HG02938 (cell line): ENCODE measurements around the gene ADAM12.

Experiments used
- ATAC-seq: cut with Tn5 transposase; IDR thresholded peaks from one replicate; pipeline ENCODE4 v1.9.1; 2021; ENCODE audit warnings: mild to moderate bottlenecking, moderate library complexity; ENCODE audit not compliant: unreplicated experiment

Gene ADAM12, protein sequence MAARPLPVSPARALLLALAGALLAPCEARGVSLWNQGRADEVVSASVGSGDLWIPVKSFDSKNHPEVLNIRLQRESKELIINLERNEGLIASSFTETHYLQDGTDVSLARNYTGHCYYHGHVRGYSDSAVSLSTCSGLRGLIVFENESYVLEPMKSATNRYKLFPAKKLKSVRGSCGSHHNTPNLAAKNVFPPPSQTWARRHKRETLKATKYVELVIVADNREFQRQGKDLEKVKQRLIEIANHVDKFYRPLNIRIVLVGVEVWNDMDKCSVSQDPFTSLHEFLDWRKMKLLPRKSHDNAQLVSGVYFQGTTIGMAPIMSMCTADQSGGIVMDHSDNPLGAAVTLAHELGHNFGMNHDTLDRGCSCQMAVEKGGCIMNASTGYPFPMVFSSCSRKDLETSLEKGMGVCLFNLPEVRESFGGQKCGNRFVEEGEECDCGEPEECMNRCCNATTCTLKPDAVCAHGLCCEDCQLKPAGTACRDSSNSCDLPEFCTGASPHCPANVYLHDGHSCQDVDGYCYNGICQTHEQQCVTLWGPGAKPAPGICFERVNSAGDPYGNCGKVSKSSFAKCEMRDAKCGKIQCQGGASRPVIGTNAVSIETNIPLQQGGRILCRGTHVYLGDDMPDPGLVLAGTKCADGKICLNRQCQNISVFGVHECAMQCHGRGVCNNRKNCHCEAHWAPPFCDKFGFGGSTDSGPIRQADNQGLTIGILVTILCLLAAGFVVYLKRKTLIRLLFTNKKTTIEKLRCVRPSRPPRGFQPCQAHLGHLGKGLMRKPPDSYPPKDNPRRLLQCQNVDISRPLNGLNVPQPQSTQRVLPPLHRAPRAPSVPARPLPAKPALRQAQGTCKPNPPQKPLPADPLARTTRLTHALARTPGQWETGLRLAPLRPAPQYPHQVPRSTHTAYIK

DNA sequence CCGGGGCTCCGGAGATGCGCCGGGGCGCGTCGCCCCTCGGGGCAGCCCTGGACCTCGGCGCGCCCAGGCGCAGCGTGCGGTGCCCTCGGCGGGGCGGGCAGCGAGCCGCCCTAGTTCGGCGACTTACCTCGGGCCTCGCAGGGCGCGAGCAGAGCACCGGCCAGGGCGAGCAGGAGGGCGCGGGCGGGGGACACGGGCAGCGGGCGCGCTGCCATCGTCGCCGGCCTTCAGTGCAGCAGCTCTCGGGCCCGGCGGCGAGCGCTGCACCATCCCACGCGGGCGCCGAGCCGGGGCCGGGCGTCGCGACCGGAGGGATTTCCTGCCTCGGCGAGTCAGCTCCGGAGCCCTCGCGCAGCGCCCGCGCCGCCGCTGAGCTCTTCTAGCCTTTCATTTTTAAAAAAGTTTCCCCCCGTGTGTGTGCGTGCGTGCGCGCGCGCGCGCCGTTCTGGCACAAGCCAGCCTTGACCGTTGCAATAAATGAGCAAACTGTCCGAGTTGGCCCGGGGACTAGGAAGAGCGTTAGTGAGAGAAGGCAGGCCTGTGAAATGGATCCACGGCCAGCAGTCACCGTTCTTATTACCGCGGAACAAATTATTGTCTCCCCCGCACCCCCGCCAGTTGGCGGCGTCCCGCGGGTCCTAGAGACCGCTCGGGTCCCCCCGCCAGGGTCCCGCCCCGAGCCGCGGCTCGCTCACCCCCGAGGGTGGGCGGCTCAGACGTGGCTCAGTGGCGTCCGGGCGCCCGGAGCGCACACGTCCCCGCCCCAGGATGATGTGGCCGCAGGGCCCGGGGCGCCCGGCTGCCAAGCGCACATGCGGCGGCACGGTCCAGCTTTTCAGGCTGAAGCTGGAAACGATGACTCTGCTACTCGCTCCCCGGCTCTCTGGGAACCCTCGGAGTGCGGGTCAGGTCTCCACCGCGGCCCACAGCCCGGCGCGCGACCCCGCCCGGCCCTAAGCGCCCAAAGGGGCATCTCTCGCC is at the start of gene ADAM12:
ADAM12 (minus strand) TSS at position 547 of the 981 bp plus-strand sequence; CDS start at position 215, 332 bp downstream.
- ATAC-seq = no peak

DNA sequence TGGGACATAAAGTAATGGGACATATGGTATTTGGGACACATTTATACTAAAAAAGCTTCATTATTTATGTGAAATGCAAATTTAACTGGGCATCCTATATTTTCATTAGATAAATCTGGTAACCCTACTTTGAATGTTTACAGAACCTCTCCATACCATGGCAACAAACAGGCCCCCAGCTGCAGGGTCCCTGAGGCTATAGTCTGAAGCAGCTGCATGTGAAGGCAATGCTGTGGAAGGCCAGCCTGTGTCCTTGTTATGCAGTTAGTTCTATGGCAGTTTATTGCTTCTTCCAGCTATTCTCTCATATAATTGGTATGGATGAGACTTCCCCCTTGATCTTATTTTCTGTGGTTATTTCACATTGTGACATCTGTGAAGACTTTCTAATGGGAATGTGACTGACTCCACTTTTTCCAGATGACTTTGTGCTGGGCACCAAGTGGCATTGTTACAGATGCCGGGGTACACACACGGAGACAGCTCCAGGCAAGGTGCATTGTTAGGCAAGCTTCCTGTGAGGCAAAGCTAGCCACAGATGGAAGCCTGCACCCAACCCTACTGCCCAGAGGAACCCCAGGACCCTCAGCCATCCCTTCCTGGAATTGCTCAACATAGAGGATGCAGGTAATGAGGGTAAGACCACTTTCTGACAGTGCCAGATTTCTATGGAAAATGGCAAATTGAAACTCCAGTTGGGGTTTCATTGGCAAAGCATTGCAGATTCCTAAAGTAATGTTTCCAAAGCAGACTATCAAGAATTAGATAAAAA is 49.5 kb upstream of the ADAM12 start:
- no peak for ATAC-seq

DNA sequence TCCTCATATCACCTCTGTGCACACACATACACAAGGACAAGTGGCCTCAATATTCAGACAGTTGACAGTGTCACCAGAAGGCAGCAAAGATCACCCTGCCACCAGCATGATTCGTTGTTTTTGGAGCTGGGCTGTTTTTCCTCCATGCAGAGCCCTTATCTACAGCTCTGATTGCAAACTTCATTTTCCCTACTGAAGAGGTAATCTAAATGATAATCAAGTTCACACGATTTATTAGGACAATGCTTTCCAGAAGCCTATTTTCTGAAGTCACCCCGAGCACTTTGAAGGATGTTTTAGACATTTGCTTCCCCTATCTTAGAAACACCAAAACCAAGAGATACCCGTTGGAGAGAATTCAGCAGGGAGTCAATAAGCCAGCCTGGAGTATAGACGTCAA is 46.0 kb upstream of the ADAM12 start:
- no peak for ATAC-seq

DNA sequence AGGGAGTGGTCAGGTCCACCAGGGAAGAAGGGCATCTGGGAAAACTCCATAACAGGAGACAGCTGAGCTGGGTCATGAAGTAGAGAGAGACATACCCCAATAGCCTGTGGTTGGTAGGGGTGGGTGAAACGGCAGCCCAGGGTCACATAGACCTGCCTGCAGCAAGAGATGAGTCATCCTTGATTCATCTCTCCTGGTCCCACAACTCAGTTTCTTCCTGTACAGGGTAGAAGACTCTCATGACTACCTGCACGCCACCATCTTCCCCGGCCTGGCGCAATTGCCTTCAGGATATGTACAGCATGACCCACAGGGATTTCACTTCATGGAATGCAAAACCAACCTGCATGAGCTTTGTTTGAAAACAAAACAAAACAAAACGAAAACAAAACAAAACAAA is 45.1 kb upstream of the ADAM12 start:
- ATAC-seq = no peak

DNA sequence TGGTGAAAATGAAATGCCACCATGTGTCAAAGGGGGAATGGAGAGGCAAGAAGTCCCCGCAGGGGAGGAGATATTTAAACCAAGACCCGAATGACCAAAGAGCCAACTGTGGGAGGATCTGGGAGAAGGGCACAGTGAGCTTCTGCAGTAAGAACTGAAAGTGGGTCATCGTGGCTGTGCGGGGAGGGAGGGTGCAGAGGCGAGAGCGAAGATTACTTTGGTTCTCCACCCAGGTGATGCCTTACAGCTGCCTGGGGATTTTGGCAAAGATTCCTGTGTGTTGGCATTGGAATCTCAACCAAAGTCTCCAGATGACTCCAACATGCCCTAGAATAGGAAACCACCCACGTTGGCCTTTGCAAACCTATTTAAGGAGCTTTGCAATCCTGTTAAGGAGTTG is 44.2 kb upstream of the ADAM12 start:
- no peak for ATAC-seq

DNA sequence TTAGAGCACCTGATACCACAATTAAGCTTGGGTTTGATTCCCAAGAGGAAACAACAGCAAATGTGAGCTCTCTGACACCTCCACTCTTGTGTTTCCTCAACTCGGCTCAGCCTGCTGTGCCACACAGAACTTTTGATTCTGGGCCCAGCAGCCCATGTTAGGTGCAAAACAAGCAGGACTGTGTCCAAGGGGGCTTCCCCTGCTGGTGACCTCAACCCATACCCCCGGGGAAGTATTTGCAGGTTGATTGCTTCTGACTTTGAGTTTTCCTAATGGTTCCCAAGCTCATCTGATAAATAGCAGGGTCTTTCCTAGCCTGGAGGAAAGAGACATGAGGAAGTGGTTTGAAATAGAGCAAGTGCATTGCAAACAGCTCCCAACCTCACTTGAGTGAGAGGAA is 43.5 kb upstream of the ADAM12 start:
- ATAC-seq = no peak

DNA sequence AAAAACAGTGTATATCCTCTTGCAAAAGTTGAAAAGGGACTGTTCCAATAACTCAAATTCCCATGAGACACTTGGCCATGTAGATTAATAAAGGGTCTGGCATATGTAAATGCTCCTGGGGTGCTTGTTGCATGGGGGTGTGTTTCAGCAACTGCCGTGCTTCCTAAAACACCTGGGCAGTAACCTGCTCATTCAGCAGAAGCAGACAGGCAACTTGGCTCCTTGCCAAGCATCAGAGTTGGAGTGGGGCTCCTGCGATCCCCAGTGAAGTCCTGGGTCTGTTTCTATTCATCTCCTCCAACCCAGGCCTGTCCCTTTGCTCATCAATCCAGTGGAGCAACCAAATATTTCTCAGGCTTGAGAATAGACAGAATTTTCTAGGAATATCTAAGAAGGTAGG is 42.2 kb upstream of the ADAM12 start:
- ATAC-seq = no peak

DNA sequence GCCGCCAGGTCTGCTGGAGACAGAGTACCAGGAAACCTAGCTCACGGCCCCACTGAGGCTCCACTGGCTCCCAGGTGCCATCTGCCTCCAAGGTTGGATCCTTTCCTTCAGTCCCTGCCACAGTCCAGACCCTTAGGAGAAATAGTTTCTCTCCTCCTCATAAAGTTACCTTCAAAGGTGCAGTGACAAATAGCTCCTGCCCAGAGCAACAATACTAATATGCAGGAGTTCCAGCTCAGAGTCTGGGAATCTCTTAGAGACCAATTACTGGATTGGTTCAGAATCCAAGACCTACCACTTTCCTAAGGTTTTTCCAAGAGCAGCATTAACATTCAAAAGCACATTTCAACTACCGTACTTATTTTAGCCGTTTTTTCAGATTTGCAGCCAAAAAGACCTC is 41.0 kb upstream of the ADAM12 start:
- no peak for ATAC-seq

DNA sequence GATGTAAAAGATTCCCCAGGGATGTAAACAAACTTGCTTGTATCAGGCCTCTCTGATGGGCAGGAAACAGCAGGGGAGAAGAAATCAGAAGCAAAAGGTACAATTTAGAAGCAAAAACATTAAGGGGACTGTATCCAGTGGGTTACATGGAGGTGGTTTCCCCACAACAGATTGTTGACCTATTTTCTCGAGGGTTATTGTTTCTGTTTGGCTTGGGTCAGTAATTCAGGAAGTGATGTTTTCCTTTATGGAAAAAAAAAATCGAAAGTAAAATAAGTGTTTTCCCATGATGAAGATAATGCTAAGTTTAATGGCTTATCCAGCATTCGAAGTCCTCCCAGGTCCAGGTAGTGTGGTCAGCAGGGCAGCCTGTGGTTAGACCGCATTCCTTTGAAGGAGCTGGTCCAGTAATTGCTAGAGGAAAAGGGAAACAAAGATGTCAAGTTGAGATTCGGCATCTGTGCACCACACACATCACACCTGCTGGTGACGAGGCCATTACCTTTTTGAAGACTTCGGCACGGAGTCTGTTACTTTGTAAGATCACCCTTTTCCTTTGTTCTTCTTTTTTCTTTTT is 37.3 kb upstream of the ADAM12 start:
- ATAC-seq = no peak

DNA sequence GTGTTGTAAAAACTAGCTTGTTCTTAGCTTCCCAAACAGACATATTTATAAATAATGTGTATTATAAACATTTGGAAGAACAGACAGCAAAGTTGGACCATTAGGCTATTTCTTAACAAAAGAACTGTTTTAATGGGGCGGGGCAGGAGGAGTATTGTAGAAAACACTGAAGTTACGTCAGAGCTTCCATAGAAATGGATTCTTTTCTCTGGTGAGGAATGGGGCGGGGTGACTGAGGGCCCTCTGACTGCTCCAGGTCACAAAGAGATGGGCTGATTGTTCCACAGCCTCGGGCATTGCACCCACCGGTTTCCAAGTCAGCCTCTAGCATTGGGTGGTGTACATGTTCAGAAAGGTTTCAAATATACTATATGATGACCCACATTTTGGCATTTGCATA is 36.8 kb upstream of the ADAM12 start:
- no peak for ATAC-seq

DNA sequence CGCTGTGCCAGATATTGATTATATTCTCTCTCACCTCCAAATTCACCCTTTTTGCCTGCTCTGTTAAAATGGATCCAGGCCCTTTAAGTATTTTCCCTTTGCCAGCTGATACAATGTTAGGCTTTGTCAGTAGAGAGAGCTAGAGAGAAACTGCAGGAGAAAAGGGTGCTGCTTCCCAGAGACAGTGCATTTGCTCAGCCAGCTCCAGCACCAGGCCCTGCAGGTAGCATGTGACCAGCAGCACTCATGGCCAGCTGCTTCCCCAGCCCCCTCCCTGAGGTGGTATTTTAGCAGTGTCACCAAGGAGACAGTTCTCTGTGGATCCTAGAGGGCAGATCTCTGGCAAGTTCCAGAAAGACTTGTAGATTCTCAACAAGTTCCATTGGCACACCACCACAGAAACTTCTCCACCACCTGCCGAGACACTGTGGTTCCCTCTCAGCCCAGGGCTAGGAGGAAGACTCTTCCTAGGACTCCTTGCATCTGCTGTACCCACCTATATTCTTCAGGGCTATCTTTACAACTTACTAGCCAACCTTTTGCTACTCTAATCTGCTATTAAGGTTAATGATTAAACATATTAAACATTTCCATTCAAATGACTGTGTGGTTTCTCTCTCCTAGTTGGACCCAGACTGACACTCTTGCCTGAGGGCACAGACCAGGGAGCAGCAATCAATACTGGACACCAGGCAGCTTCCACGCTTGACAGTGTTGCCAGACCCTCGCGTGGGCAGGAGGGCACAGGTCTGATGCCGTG is 35.6 kb upstream of the ADAM12 start:
- no peak for ATAC-seq

DNA sequence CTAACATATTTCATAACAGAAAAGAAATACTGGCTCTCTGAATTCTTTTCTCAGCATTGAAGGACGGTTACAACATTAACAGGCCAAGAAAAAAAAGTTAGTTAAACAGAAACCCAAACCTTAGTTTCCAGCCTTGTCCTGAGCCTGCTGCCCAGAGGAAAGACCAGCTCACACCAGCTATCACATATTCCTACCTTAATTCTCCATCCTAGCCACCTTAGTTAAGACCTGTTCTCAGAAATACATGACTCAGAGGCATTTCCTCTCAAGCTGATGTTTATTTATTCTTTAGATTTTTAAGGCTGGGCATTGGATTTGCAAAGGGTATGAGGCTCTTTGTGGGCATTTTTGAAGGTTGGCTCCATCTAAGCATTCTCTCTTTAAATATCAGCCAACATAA is 34.3 kb upstream of the ADAM12 start:
- ATAC-seq = no peak

DNA sequence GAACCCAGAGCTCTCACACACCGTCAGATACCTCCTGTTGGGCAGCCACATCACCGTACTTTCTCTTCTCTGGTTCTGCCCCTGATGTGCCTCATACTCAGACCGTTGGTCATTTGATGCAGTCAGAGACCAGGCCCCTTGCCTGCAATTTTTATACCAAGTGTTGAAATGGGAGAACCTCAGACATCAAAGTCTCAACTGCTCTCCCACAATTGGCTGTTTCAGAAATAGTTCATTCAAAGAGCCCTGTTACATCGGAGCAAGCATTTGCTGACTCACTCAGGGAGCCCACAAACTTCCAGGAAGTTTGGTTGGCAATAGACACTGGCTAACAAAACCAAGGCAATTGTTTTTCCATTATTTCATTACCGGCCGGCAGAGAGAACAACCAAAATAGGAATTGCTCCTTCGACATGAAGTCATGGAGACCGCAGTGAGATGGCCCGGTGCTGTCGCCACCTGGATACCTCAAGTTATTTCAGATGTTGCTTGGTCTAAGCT is 33.5 kb upstream of the ADAM12 start:
- ATAC-seq = no peak

DNA sequence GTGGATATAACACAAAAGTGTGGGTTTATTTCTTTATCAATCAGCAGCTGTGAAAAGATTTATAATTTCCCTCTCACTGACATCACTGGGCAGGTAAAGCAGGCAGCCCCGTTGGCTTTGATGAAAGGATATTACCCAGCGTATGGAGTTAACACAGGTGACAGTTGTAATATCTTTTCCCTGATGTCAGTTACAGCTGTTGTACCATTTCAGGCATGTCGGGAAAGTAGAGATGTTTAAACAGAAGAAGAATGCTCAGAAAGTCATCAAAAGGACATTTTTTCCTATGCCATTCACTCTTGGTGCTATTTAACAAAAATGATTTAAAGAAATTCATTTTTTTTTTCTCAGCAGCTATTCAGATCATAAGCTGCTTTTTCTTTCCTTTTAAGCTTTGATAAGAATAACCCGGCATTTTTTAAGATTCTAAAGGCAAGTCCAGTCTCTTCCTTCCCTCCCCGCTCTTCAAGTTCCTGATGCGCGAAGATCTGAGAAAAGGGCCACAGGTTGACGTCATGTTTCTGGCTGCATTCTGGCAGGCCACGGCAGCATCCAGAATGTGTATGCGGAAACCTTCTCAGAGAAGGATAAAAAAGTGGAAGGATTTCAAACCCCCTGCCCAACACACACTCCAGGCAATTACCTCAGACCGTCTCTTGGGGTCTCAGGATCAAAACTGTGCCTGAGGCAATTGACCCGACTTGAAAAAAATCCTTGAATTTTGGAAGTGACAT is 32.5 kb upstream of the ADAM12 start:
- no peak for ATAC-seq

DNA sequence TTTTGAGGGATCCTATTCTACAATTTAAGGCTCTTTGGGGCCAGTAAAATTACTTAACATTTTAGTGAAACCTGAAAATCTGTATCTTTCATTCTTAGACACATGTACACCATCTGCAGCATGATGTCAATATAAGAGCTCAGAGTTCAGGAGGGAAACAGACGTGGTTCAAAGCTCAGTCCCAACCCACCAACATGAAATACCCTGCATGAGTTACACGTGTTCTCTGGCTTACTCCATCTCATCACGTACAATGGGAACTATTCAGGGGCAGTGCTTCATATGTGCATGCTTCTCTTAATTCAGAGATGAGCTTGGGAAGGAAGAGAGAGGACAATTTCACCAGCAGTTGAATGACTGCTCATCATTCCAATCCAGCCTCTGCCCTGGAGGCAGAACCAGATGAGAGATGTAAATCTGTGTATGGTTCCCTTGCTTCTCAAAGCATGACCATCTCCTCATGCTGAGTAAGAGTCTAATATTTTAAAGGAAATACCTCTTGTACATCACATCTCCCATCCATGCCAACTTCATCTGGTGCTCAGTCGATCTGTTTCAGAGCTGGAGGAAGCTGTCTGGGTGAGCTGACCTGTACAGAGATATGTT is 29.0 kb upstream of the ADAM12 start:
- ATAC-seq = no peak

DNA sequence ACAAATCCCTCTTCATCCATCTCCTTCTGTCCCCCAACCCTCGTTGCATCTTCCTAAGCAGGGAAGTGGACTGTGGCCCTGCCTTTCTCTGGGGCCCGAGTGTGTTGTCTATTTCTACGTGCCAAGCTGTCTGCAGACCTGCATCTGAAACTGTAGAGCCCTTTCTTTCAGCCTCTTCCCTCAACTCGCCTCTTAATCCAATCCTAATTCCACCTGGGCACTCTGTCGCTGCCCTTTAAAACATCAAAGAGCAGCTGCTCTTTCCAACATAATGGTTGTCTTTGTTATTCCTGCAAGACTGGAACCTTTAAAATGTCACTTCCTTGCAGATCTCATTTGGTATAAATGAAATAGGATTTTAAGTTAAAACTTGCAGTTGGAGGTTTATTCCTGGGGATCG is 21.5 kb upstream of the ADAM12 start:
- ATAC-seq = no peak

DNA sequence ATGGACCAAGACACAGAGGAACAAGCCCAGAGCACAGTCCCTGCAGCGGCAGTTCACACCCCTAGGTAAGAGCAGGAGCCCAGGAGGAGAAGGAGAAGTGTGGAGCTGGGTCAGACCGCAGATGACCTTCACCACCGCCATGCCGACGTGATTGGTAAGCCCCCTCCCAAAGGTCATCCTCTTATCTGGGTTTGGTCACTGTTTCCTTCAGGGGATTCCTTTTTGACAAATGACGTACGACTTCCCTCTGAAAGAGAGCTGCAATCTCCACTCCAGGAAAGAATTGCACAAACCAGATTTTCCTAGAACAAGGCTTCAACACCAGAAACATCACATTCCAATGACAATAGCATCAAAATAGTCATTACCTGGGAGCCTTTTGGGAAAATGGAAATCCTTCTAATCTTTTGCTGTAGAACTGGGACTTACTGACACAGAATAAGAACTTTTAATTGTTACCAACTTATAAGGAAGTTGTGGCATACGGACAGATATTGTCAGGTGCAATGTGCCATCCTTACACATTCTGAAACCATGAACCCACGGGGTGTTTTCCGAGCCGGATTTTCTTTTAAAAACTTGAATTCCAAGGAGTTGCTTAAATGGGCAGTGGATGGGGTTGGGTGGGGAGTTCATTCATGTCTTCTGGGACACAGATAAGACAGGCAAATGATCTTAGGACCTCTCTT is 20.8 kb upstream of the ADAM12 start:
- no peak for ATAC-seq
